IgD-negative memory B cell (primary cell): ENCODE data around the gene PBX3. TPM values are rescaled to one million over a fixed set of nuclear protein-coding genes. Genes with fewer than 3 reads are reported as not detected.

ENCODE experiments used
- H3K27ac Mint-ChIP-seq, 3 donors: one replicate each; pipeline ENCODE4 v1.8.0; 2020 to 2022; ENCODE audit warnings: mild to moderate bottlenecking in 3 of 3, mixed read lengths in 3 of 3, moderate library complexity in 1 of 3
- H3K27me3 Mint-ChIP-seq: one replicate; pipeline ENCODE4 v1.8.0; 2021; ENCODE audit warnings: mixed read lengths
- H3K36me3 Mint-ChIP-seq: one replicate; pipeline ENCODE4 v1.8.0; 2020; ENCODE audit warnings: mild to moderate bottlenecking, mixed read lengths
- H3K4me1 Mint-ChIP-seq, 3 donors: one replicate each; pipeline ENCODE4 v1.8.0; 2020 to 2022; ENCODE audit warnings: mixed read lengths in 3 of 3, mild to moderate bottlenecking in 1 of 3
- H3K4me3 Mint-ChIP-seq, 4 donors: one replicate each; pipeline ENCODE4 v1.8.0; 2020 to 2022; ENCODE audit warnings: mild to moderate bottlenecking in 4 of 4, mixed read lengths in 4 of 4, moderate library complexity in 3 of 4
- H3K9me3 Mint-ChIP-seq, 3 donors: one replicate each; pipeline ENCODE4 v1.8.0; 2020 to 2021; ENCODE audit warnings: mixed read lengths in 3 of 3, mild to moderate bottlenecking in 1 of 3
- polyA plus RNA-seq: library from polyadenylated mRNA; unstranded; fragments of 300-500 nt; fragmentation: Illumina TruSeq; gene quantifications from one replicate; pipeline ENCODE4 v1.2.3, GENCODE V29; 2021

PBX3 gene
- polyA plus RNA-seq, 1 donor from 2014 or later = 7.2 TPM

GRCh38 chr9:125988479-125989050 lies 241.4 kb downstream of the PBX3 start:
- Mint-ChIP-seq H3K36me3 (no peaks in the 10 kb centered on the region), H3K27ac (no peak overlapping the region), H3K9me3 (no peaks in the 10 kb centered on the region), H3K4me1 (peaks cover 0 to 2% (median 0%) of the 10 kb centered on the region in 3 donors), H3K4me3 (no peak overlapping the region), H3K27me3 (peaks cover 2% of the 10 kb centered on the region)

DNA sequence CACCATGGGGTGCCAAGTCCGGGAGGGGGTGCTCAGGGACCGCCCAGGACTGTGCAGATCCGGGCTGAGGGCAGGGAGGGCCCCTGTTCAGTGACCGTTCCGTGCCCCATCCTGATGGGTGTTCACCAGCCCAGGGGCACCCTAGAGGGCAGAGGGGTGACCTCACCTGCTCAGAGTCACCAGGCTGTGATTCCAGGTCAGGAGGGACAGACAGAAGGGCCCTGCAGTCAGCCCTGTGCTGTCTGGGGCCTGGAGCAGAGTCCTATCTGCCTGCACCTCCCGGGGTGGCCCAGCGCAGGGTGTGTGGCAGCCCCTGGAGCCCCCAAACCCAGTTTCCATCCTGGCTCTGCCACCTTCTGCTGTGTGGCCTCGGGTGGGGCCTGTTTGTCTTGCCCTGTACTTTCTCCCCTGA lies 241.9 kb downstream of the PBX3 start:
- H3K9me3 Mint-ChIP-seq = no peaks in the 10 kb centered on the region
- no peak overlapping the region for H3K27ac Mint-ChIP-seq
- no peak overlapping the region for H3K4me3 Mint-ChIP-seq
- no peaks in the 10 kb centered on the region for H3K36me3 Mint-ChIP-seq
- H3K4me1 Mint-ChIP-seq = peaks cover 0 to 2% (median 0%) of the 10 kb centered on the region in 3 donors
- H3K27me3 Mint-ChIP-seq = no peaks in the 10 kb centered on the region

GRCh38 chr9:125989524-125990180 lies 242.5 kb downstream of the PBX3 start:
- Mint-ChIP-seq H3K36me3 (no peaks in the 10 kb centered on the region), H3K9me3 (no peaks in the 10 kb centered on the region), H3K4me1 (peaks cover 0 to 2% (median 0%) of the 10 kb centered on the region in 3 donors), H3K27me3 (no peaks in the 10 kb centered on the region), H3K27ac (no peak overlapping the region), H3K4me3 (no peak overlapping the region)

DNA sequence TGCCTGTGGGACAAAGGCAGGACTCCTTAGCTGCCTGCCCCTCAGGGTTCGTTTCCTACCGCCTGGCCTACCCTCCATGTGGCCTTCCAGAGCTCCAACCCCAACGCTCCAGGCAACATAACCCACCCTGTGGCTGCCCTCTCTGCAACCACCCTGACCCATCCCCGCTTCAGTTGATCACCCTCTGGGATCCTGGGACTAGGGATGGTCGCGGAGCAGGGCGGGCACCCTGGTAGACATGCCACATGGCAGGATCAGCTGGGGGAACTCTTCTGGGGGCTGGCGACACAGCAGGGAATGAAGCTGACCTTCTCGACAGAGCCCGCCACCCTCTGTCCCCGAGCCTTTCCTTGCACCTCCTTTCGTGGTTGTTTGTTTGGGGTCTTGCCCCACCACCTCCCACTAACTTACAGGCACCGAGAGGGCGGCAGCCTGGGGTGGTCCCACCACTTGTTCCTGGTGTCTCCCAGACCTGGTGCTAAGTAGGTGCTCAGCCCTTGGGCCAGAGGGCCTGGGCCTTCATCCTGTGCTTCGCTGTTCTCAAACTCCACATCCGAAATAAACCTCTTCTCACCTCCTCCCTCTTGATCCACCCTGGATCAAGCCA lies 243.1 kb downstream of the PBX3 start:
- peak overlapping the region in 1 of 4 donors; percentile 43 for H3K4me3 Mint-ChIP-seq
- H3K36me3 Mint-ChIP-seq = no peaks in the 10 kb centered on the region
- H3K27ac Mint-ChIP-seq = no peak overlapping the region
- H3K27me3 Mint-ChIP-seq = no peaks in the 10 kb centered on the region
- peaks cover 0 to 2% (median 0%) of the 10 kb centered on the region in 3 donors for H3K4me1 Mint-ChIP-seq
- no peaks in the 10 kb centered on the region for H3K9me3 Mint-ChIP-seq

GRCh38 chr9:125990793-125991220 lies 243.6 kb downstream of the PBX3 start:
- H3K9me3 Mint-ChIP-seq = no peaks in the 10 kb centered on the region
- H3K4me3 Mint-ChIP-seq = peak overlapping the region in 1 of 4 donors; percentile 43
- H3K27ac Mint-ChIP-seq = no peak overlapping the region
- no peaks in the 10 kb centered on the region for H3K36me3 Mint-ChIP-seq
- peaks cover 0 to 2% (median 0%) of the 10 kb centered on the region in 3 donors for H3K4me1 Mint-ChIP-seq
- peaks cover under 1% of the 10 kb centered on the region for H3K27me3 Mint-ChIP-seq

DNA sequence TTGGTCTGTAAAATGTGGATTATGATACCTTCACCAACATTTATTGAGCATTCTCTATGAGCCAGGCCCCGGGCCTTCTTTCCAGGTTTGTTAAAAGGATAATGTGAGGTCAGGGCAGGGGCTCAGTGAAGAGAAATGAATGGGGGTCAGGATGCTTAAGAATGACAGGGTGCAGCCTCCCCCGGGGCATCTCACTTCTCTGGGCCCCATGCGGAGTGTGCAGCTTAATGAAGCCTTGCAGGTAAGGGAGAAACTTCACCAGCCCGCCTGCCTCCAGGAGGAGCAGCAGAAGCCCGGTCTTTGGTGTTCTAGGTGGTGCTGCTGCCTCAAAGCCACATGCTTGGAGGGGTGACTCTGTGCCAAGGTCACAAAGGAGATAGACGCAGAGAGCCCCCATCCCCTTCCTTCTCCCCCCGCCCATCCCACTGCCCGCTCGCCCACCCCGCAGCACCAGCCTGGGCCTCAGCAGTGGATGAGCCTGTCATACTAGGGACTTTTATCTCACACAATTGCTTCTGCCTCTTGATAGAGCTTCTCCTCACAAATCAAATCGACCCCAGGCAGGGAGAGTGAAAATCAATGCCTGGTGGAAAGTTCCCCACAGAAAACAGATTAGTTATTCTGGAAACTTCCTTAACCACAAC lies 244.8 kb downstream of the PBX3 start:
- Mint-ChIP-seq H3K4me1 (peaks cover 0 to 2% (median 0%) of the 10 kb centered on the region in 3 donors), H3K4me3 (no peak overlapping the region), H3K9me3 (no peaks in the 10 kb centered on the region), H3K27ac (no peak overlapping the region), H3K27me3 (peaks cover 6% of the 10 kb centered on the region), H3K36me3 (no peaks in the 10 kb centered on the region)

DNA sequence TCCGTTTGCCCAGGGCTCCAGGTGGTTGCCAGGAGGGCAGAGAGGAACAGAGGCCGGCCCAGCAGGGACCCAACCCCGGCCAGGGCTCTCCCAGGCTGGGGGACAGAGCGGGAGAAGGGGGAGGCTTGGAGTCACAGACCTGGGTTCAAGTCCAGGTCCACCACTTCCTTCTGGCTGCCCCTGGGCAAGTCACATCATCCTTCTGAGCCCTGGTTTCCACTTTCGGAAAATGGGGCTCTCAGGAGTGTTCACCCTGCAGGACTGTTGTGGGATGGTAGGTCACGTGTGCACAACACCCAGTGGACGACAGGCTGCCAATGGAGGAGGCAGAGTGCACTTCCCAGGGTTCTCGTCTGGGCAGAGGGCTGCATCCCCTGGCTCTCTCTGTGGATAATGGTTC lies 245.4 kb downstream of the PBX3 start:
- no peak overlapping the region for H3K4me3 Mint-ChIP-seq
- no peaks in the 10 kb centered on the region for H3K36me3 Mint-ChIP-seq
- H3K27ac Mint-ChIP-seq = no peak overlapping the region
- H3K27me3 Mint-ChIP-seq = peaks cover 6% of the 10 kb centered on the region
- H3K4me1 Mint-ChIP-seq = peaks cover 0 to 2% (median 0%) of the 10 kb centered on the region in 3 donors
- H3K9me3 Mint-ChIP-seq = no peaks in the 10 kb centered on the region

GRCh38 chr9:125993466-125993865 lies 246.3 kb downstream of the PBX3 start:
- no peak overlapping the region for H3K4me3 Mint-ChIP-seq
- peaks cover 0 to 2% (median 0%) of the 10 kb centered on the region in 3 donors for H3K4me1 Mint-ChIP-seq
- no peaks in the 10 kb centered on the region for H3K9me3 Mint-ChIP-seq
- no peak overlapping the region for H3K27ac Mint-ChIP-seq
- H3K36me3 Mint-ChIP-seq = no peaks in the 10 kb centered on the region
- H3K27me3 Mint-ChIP-seq = peaks cover 6% of the 10 kb centered on the region

DNA sequence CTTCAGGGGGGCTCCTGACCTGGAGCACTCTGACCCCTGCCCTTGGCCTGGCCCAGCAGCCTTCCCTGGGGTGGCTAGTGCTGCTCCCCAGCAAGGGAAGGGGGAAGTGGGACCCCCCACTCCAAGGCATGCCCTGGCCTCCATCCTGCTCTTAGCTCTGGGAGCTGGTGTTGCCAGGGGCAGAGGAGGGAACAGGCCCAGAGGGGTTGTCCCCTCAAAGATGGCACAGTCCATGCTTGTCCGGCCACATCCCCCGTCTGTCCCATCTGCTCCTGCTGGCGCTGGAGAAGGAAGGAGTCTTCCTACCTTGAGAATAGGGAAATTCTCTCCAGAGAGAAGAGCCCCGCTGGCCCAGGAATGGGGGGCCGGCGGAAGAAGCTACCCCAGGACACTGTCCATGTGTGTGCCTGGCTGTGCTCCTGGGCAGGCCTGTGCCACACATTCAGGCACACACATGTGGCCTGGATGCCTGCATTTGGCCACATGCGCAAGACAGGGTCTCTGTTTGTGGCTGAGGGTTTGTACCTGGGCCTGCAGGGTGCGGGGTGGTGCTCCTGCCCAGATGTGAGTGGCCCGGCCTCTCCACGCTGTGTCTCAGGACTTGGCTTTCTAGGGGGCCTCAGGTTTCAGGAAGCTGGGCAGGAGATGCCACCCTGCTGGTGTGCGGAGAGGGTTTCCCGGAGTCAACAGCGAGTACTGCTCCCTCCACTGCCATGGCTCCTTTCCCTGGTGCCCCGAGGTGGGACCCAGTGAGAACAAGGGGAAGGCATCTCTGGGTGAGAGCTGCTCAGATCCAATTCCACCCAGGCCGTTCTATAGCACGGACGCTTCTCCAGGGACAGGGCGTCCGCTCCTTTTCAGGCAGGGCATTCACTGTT lies 247.1 kb downstream of the PBX3 start:
- H3K27me3 Mint-ChIP-seq = peaks cover 6% of the 10 kb centered on the region
- H3K4me3 Mint-ChIP-seq = no peak overlapping the region
- H3K36me3 Mint-ChIP-seq = no peaks in the 10 kb centered on the region
- no peaks in the 10 kb centered on the region for H3K9me3 Mint-ChIP-seq
- H3K27ac Mint-ChIP-seq = no peak overlapping the region
- H3K4me1 Mint-ChIP-seq = peaks cover 0 to 2% (median 0%) of the 10 kb centered on the region in 3 donors

GRCh38 chr9:125995006-125995405 lies 247.8 kb downstream of the PBX3 start:
- Mint-ChIP-seq H3K27ac (no peak overlapping the region), H3K36me3 (no peaks in the 10 kb centered on the region), H3K27me3 (peaks cover 6% of the 10 kb centered on the region), H3K9me3 (no peaks in the 10 kb centered on the region), H3K4me1 (peaks cover 0 to 2% (median 0%) of the 10 kb centered on the region in 3 donors), H3K4me3 (no peak overlapping the region)

GRCh38 chr9:125995706-125996105 lies 248.5 kb downstream of the PBX3 start:
- Mint-ChIP-seq H3K9me3 (no peaks in the 10 kb centered on the region), H3K27ac (no peak overlapping the region), H3K4me1 (peaks cover 0 to under 1% (median 0%) of the 10 kb centered on the region in 3 donors), H3K36me3 (no peaks in the 10 kb centered on the region), H3K27me3 (peaks cover 6% of the 10 kb centered on the region), H3K4me3 (no peak overlapping the region)

DNA sequence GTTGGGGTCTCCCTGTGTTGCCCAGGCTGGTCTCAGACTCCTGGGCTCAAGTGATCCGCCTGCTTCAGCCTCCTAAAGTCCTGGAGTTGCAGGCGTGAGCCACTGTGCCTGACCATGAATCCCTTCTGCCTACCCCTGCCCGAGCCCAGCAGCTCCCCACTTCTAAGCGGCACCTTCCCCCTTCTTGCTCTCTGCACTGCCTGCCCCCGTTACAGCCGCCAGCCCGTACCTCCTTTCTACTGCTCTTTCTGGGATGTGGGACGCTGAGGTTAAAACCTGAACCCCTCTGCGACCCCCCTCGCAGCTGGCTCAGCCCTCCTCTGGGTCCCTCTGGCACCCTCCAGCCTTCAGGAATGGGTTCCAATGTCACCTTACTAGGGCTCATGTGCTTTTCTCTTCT lies 249.6 kb downstream of the PBX3 start:
- no peak overlapping the region for H3K27ac Mint-ChIP-seq
- no peaks in the 10 kb centered on the region for H3K9me3 Mint-ChIP-seq
- H3K36me3 Mint-ChIP-seq = no peaks in the 10 kb centered on the region
- H3K4me1 Mint-ChIP-seq = no peaks in the 10 kb centered on the region
- no peak overlapping the region for H3K4me3 Mint-ChIP-seq
- peaks cover 6% of the 10 kb centered on the region for H3K27me3 Mint-ChIP-seq

GRCh38 chr9:125997196-125997823 lies 250.1 kb downstream of the PBX3 start:
- Mint-ChIP-seq H3K9me3 (no peaks in the 10 kb centered on the region), H3K36me3 (no peaks in the 10 kb centered on the region), H3K4me3 (no peak overlapping the region), H3K27me3 (peaks cover 6% of the 10 kb centered on the region), H3K4me1 (no peaks in the 10 kb centered on the region), H3K27ac (no peak overlapping the region)

GRCh38 chr9:125998837-125999503 lies 251.8 kb downstream of the PBX3 start:
- Mint-ChIP-seq H3K4me3 (no peak overlapping the region), H3K9me3 (no peaks in the 10 kb centered on the region), H3K27ac (no peak overlapping the region), H3K36me3 (no peaks in the 10 kb centered on the region), H3K27me3 (peaks cover 6% of the 10 kb centered on the region), H3K4me1 (no peaks in the 10 kb centered on the region)
